ENCODE measurements around the gene ABTB2.

DNA sequence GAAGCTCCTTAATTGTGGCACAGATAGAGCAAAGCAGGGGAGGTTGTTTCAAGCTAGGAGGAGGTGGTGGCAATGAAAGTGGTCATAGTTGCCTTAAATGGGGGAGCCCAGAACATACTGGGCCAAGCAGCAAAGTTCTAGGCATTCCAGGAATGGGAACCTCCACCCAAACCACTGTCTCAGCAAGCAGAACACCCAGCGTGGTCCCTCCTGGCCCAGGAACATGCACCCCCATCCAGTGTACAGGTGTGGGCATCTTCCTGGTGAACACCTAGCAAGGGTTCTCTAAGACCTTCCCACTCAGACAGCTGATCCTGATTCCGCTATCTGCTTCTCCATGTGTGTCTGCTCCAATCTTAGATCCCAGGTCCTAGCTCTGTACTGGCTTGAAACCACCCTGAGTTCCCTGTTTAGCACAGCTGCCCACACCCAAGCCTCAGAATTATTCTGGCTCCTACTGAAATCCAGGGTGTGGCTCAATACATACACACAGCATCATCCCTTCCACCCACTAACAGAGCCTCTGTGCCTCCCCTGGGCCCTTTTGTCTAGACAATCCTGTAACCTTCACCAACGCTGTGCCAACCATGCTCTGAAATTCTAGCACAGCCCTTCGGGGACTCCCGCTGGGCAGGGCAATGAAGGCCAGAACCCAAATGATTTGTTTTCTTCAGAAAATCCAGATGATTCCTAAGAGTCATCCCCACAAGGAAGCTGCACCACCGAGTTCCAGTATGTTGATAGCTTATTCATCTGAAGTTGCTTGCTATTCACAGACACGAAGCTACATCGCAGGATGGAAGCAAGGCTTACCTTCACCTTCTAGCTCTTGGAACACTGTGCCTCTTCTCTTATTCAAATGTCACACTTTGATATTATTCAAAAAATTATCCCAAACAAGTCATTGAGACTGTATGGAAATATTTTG lies 76.6 kb downstream of the ABTB2 start:
- TF ChIP-seq, protein P1, sequence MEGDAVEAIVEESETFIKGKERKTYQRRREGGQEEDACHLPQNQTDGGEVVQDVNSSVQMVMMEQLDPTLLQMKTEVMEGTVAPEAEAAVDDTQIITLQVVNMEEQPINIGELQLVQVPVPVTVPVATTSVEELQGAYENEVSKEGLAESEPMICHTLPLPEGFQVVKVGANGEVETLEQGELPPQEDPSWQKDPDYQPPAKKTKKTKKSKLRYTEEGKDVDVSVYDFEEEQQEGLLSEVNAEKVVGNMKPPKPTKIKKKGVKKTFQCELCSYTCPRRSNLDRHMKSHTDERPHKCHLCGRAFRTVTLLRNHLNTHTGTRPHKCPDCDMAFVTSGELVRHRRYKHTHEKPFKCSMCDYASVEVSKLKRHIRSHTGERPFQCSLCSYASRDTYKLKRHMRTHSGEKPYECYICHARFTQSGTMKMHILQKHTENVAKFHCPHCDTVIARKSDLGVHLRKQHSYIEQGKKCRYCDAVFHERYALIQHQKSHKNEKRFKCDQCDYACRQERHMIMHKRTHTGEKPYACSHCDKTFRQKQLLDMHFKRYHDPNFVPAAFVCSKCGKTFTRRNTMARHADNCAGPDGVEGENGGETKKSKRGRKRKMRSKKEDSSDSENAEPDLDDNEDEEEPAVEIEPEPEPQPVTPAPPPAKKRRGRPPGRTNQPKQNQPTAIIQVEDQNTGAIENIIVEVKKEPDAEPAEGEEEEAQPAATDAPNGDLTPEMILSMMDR (IDR thresholded peaks at IDR 0.05; ENCODE audit: poor library complexity, severe bottlenecking), result no peak
- TF ChIP-seq EZH2 (IDR thresholded peaks at IDR 0.05; ENCODE audit: borderline replicate concordance, insufficient read depth, low read length, poor library complexity, severe bottlenecking) (no peak), POLR2AphosphoS5 (IDR thresholded peaks at IDR 0.05) (no peak), RAD21 (conservative IDR thresholded peaks at IDR 0.05) (no peak), TAF1 (IDR thresholded peaks at IDR 0.05; ENCODE audit: low read depth) (no peak), SMC3 (conservative IDR thresholded peaks at IDR 0.05; ENCODE audit: poor library complexity) (no peak)
- TF ChIP-seq, protein P2, sequence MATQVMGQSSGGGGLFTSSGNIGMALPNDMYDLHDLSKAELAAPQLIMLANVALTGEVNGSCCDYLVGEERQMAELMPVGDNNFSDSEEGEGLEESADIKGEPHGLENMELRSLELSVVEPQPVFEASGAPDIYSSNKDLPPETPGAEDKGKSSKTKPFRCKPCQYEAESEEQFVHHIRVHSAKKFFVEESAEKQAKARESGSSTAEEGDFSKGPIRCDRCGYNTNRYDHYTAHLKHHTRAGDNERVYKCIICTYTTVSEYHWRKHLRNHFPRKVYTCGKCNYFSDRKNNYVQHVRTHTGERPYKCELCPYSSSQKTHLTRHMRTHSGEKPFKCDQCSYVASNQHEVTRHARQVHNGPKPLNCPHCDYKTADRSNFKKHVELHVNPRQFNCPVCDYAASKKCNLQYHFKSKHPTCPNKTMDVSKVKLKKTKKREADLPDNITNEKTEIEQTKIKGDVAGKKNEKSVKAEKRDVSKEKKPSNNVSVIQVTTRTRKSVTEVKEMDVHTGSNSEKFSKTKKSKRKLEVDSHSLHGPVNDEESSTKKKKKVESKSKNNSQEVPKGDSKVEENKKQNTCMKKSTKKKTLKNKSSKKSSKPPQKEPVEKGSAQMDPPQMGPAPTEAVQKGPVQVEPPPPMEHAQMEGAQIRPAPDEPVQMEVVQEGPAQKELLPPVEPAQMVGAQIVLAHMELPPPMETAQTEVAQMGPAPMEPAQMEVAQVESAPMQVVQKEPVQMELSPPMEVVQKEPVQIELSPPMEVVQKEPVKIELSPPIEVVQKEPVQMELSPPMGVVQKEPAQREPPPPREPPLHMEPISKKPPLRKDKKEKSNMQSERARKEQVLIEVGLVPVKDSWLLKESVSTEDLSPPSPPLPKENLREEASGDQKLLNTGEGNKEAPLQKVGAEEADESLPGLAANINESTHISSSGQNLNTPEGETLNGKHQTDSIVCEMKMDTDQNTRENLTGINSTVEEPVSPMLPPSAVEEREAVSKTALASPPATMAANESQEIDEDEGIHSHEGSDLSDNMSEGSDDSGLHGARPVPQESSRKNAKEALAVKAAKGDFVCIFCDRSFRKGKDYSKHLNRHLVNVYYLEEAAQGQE (IDR thresholded peaks at IDR 0.05; ENCODE audit: borderline replicate concordance), result no peak

All from neural cell (in vitro differentiated cells).